Measurements from ENCODE around the gene ZMIZ1.

The ZMIZ1 gene

DNA sequence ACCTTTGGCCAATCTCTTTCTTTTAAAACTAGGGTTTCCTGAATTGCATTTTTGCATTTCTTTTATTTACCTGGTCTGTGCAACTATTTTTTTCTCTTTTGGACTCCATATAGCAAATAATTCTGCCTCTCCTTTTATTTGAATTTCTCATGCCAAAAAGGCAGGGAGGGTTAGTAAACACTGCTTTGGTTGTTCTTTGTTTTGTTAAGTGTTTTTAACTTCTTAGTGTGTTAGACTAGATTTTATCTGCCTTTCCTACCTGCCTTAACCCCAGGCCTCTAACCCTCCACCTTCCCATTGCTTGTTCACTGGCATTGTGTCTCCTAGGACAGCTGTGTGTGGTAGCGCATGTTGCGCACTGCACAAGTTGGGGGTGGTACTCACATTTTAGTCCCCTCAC is 18.1 kb downstream of the ZMIZ1 start:
- no peak overlapping the region for H3K9ac ChIP-seq (ENCODE audit: low read length)
- H3K4ac ChIP-seq (ENCODE audit: low read depth in 1 of 2, low read length in 2 of 2) = no peak overlapping the region
- no peak for DNase-seq
- H2BK5ac ChIP-seq (ENCODE audit: low read depth, low read length, poor library complexity, severe bottlenecking) = no peak overlapping the region
- H2BK15ac ChIP-seq (ENCODE audit: low read depth, poor library complexity, severe bottlenecking) = no peak overlapping the region
- H3K36me3 ChIP-seq (ENCODE audit: control insufficient read depth in 1 of 2, insufficient read depth in 2 of 2, low read depth in 1 of 2, low read length in 2 of 2) = peaks cover 13 to 39% of the 10 kb centered on the region in 2 experiments
- no peak overlapping the region for H2AFZ ChIP-seq (ENCODE audit: low read depth, low read length)
- no peak overlapping the region for H3K4me2 ChIP-seq (ENCODE audit: low read length, poor library complexity, severe bottlenecking)
- no peak overlapping the region for H3K18ac ChIP-seq (ENCODE audit: low read depth in 1 of 2, low read length in 2 of 2)
- no peak overlapping the region for H2AK5ac ChIP-seq (ENCODE audit: low read length, severe bottlenecking)
- H2BK12ac ChIP-seq (ENCODE audit: low read length in 2 of 2) = no peak overlapping the region
- no peak overlapping the region for H3K14ac ChIP-seq (ENCODE audit: low read length in 2 of 2)
- no CpG with 5 or more reads among the region's 2 CpGs for WGBS
- no peaks in the 10 kb centered on the region for H3K79me1 ChIP-seq (replicated peaks; ENCODE audit: low read length, poor library complexity, severe bottlenecking)
- no peak overlapping the region for H3K27ac ChIP-seq (ENCODE audit: low read length, poor library complexity, severe bottlenecking)
- H3K23ac ChIP-seq (ENCODE audit: low read length in 2 of 2) = no peak overlapping the region
- H4K91ac ChIP-seq (ENCODE audit: low read length) = no peak overlapping the region
- no peak overlapping the region for H3K4me3 ChIP-seq (ENCODE audit: insufficient read depth in 1 of 2, low read depth in 1 of 2, low read length in 2 of 2)
- H4K8ac ChIP-seq (ENCODE audit: low read length) = no peak overlapping the region
- peaks cover 82% of the 10 kb centered on the region for H3K4me1 ChIP-seq (ENCODE audit: control insufficient read depth, insufficient read depth, low read depth, low read length)
- no peaks in the 10 kb centered on the region for H3K27me3 ChIP-seq (ENCODE audit: control insufficient read depth in 1 of 2, insufficient read depth in 1 of 2, low read length in 2 of 2)
- H2BK120ac ChIP-seq (ENCODE audit: low read depth, low read length) = no peak overlapping the region
- H3K9me3 ChIP-seq (ENCODE audit: control insufficient read depth, low read length) = no peaks in the 10 kb centered on the region

- Histone ChIP-seq H3K4ac (ENCODE audit: low read depth in 1 of 2, low read length in 2 of 2) (no peak overlapping the region), H3K79me1 (replicated peaks; ENCODE audit: low read length, poor library complexity, severe bottlenecking) (no peaks in the 10 kb centered on the region), H2BK120ac (ENCODE audit: low read depth, low read length) (no peak overlapping the region), H3K9ac (ENCODE audit: low read length) (no peak overlapping the region), H2BK12ac (ENCODE audit: low read length in 2 of 2) (no peak overlapping the region), H3K18ac (ENCODE audit: low read depth in 1 of 2, low read length in 2 of 2) (no peak overlapping the region), H3K4me3 (ENCODE audit: insufficient read depth in 1 of 2, low read depth in 1 of 2, low read length in 2 of 2) (no peak overlapping the region), H3K27ac (ENCODE audit: low read length, poor library complexity, severe bottlenecking) (no peak overlapping the region), H2AK5ac (ENCODE audit: low read length, severe bottlenecking) (no peak overlapping the region), H2BK5ac (ENCODE audit: low read depth, low read length, poor library complexity, severe bottlenecking) (no peak overlapping the region), H3K23ac (ENCODE audit: low read length in 2 of 2) (no peak overlapping the region), H3K14ac (ENCODE audit: low read length in 2 of 2) (peak overlapping the region in 1 of 2 experiments; percentile 56), H3K36me3 (ENCODE audit: control insufficient read depth in 1 of 2, insufficient read depth in 2 of 2, low read depth in 1 of 2, low read length in 2 of 2) (peaks cover 13 to 41% of the 10 kb centered on the region in 2 experiments), H3K4me2 (ENCODE audit: low read length, poor library complexity, severe bottlenecking) (no peak overlapping the region), H3K4me1 (ENCODE audit: control insufficient read depth, insufficient read depth, low read depth, low read length) (peaks cover 78% of the 10 kb centered on the region), H3K9me3 (ENCODE audit: control insufficient read depth, low read length) (no peaks in the 10 kb centered on the region), H4K91ac (ENCODE audit: low read length) (peak overlapping the region; percentile 9), H2AFZ (ENCODE audit: low read depth, low read length) (no peak overlapping the region), H4K8ac (ENCODE audit: low read length) (no peak overlapping the region), H3K27me3 (ENCODE audit: control insufficient read depth in 1 of 2, insufficient read depth in 1 of 2, low read length in 2 of 2) (no peaks in the 10 kb centered on the region), H2BK15ac (ENCODE audit: low read depth, poor library complexity, severe bottlenecking) (no peak overlapping the region)
- DNase-seq = no peak
- 90% methylated on average over 6 of the region's 6 CpGs for WGBS
Measured at GRCh38 chr10:79087721-79088120, 19.0 kb downstream of the ZMIZ1 start.

DNA sequence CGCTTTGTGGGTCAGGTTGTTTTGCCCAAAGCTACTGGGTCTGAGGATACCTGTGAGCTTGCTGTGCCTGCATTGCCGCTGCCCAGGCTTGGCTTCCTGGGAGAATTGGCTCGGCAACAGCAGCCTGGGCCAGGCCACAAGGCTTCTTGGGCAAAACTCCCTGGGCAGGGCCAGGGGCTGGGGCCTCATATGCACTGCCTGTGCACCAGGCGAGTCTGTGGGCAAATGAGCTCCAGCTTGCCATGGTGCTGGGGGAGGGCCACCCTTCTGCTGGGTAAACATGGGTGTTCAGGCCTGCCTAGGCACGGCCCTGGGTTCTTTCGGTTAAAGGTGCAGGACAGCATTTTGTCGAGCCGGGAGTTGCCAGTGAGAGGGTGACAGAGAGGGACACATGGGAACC is 19.4 kb downstream of the ZMIZ1 start:
- Histone ChIP-seq H2AK5ac (ENCODE audit: low read length, severe bottlenecking) (no peak overlapping the region), H2BK12ac (ENCODE audit: low read length in 2 of 2) (no peak overlapping the region), H3K18ac (ENCODE audit: low read depth in 1 of 2, low read length in 2 of 2) (no peak overlapping the region), H2AFZ (ENCODE audit: low read depth, low read length) (no peak overlapping the region), H3K23ac (ENCODE audit: low read length in 2 of 2) (no peak overlapping the region), H3K9ac (ENCODE audit: low read length) (no peak overlapping the region), H3K9me3 (ENCODE audit: control insufficient read depth, low read length) (no peaks in the 10 kb centered on the region), H3K79me1 (replicated peaks; ENCODE audit: low read length, poor library complexity, severe bottlenecking) (no peaks in the 10 kb centered on the region), H3K27ac (ENCODE audit: low read length, poor library complexity, severe bottlenecking) (no peak overlapping the region), H3K14ac (ENCODE audit: low read length in 2 of 2) (peak overlapping the region in 1 of 2 experiments; percentile 22), H3K4ac (ENCODE audit: low read depth in 1 of 2, low read length in 2 of 2) (no peak overlapping the region), H3K36me3 (ENCODE audit: control insufficient read depth in 1 of 2, insufficient read depth in 2 of 2, low read depth in 1 of 2, low read length in 2 of 2) (peaks cover 13 to 41% of the 10 kb centered on the region in 2 experiments), H4K8ac (ENCODE audit: low read length) (peak overlapping the region; percentile 30), H3K4me2 (ENCODE audit: low read length, poor library complexity, severe bottlenecking) (no peak overlapping the region), H3K27me3 (ENCODE audit: control insufficient read depth in 1 of 2, insufficient read depth in 1 of 2, low read length in 2 of 2) (no peaks in the 10 kb centered on the region), H3K4me3 (ENCODE audit: insufficient read depth in 1 of 2, low read depth in 1 of 2, low read length in 2 of 2) (no peak overlapping the region), H4K91ac (ENCODE audit: low read length) (no peak overlapping the region), H2BK15ac (ENCODE audit: low read depth, poor library complexity, severe bottlenecking) (no peak overlapping the region), H2BK5ac (ENCODE audit: low read depth, low read length, poor library complexity, severe bottlenecking) (no peak overlapping the region), H3K4me1 (ENCODE audit: control insufficient read depth, insufficient read depth, low read depth, low read length) (peaks cover 76% of the 10 kb centered on the region), H2BK120ac (ENCODE audit: low read depth, low read length) (no peak overlapping the region)
- DNase-seq = no peak
- 93% methylated on average over 8 of the region's 8 CpGs for WGBS

GRCh38 chr10:79088613-79089355 is 20.0 kb downstream of the ZMIZ1 start:
- H2AK5ac ChIP-seq (ENCODE audit: low read length, severe bottlenecking) = no peak overlapping the region
- H3K27me3 ChIP-seq (ENCODE audit: control insufficient read depth in 1 of 2, insufficient read depth in 1 of 2, low read length in 2 of 2) = no peaks in the 10 kb centered on the region
- DNase-seq = no peak
- no peak overlapping the region for H3K4me3 ChIP-seq (ENCODE audit: insufficient read depth in 1 of 2, low read depth in 1 of 2, low read length in 2 of 2)
- no peak overlapping the region for H3K14ac ChIP-seq (ENCODE audit: low read length in 2 of 2)
- no peak overlapping the region for H3K23ac ChIP-seq (ENCODE audit: low read length in 2 of 2)
- 98% methylated on average over 14 of the region's 15 CpGs for WGBS
- no peak overlapping the region for H2BK120ac ChIP-seq (ENCODE audit: low read depth, low read length)
- no peak overlapping the region for H2BK15ac ChIP-seq (ENCODE audit: low read depth, poor library complexity, severe bottlenecking)
- H3K4ac ChIP-seq (ENCODE audit: low read depth in 1 of 2, low read length in 2 of 2) = no peak overlapping the region
- H3K4me2 ChIP-seq (ENCODE audit: low read length, poor library complexity, severe bottlenecking) = no peak overlapping the region
- no peak overlapping the region for H2AFZ ChIP-seq (ENCODE audit: low read depth, low read length)
- H3K9me3 ChIP-seq (ENCODE audit: control insufficient read depth, low read length) = no peaks in the 10 kb centered on the region
- H3K36me3 ChIP-seq (ENCODE audit: control insufficient read depth in 1 of 2, insufficient read depth in 2 of 2, low read depth in 1 of 2, low read length in 2 of 2) = peaks cover 13 to 41% of the 10 kb centered on the region in 2 experiments
- no peak overlapping the region for H3K9ac ChIP-seq (ENCODE audit: low read length)
- H2BK5ac ChIP-seq (ENCODE audit: low read depth, low read length, poor library complexity, severe bottlenecking) = no peak overlapping the region
- no peak overlapping the region for H4K91ac ChIP-seq (ENCODE audit: low read length)
- H3K27ac ChIP-seq (ENCODE audit: low read length, poor library complexity, severe bottlenecking) = no peak overlapping the region
- no peak overlapping the region for H4K8ac ChIP-seq (ENCODE audit: low read length)
- no peak overlapping the region for H2BK12ac ChIP-seq (ENCODE audit: low read length in 2 of 2)
- H3K18ac ChIP-seq (ENCODE audit: low read depth in 1 of 2, low read length in 2 of 2) = no peak overlapping the region
- H3K79me1 ChIP-seq (replicated peaks; ENCODE audit: low read length, poor library complexity, severe bottlenecking) = no peaks in the 10 kb centered on the region
- peaks cover 73% of the 10 kb centered on the region for H3K4me1 ChIP-seq (ENCODE audit: control insufficient read depth, insufficient read depth, low read depth, low read length)

Data from mesenchymal stem cell (in vitro differentiated cells and primary cell).